Mesenteric fat pad (tissue), 1 donor: Measurements from ENCODE around the gene CAPS. TPM values are rescaled to one million over a fixed set of nuclear protein-coding genes. Genes with fewer than 3 reads are reported as not detected.

Experiments
- DNase-seq: peaks from one replicate; pipeline ENCODE4 v3.0.0-alpha.2; 2020; ENCODE audit warnings: low spot score
- total RNA-seq: library from RNA; stranded (reverse); fragmentation: NEBNext Ultra II Directional; extraction: Animal tissue kit (Norgen Biotek cat#: 25700); gene quantifications from one replicate; pipeline ENCODE4 v1.2.1, GENCODE V29; 2021
- donor health status: DM: yes; HTN: yes; CAD: no.

CAPS gene
- total RNA-seq, 1 donor from 2014 or later, result 4.4 TPM

DNA sequence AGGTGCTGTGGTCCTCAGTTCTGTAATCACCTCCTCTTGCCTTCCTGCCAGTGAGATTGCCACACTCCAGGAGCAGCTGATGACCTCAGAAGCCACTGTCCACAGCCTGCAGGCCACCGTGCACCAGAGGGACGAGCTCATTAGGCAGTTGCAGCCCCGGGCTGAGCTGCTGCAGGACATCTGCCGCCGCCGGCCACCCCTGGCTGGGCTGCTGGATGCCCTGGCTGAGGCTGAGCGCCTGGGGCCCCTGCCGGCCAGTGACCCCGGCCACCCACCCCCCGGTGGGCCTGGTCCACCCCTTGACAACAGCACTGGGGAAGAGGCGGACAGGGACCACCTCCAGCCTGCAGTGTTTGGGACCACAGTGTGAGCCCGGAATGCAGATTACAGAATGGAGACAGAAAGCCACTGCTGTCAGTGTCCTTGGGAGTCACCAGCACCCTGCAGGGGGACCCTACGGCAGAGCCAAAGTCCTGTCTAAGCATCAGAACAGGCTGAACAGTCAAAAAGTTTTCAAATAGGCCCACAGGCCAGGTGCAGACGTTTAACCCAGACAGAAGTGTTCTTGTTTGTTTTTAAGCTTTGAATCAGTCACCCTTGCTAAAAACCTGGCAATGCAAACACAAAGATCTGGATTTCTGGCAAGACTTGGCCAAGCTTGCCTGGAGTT, 5.1 kb upstream of the CAPS start:
- DNase-seq, result no peak

DNA sequence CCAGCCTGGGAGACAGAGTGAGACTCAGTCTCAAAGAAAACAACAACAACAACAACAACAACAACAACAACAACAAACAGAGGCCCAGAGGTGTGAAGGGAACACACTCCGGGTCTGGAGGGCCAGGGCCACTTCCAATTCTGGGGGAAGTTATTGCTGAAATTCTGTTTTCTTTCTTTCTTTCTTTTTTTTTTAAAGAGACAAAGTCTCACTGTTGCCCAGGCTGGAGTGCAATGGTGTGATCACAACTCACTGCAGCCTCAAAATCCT, 3.5 kb upstream of the CAPS start:
- no peak for DNase-seq

DNA sequence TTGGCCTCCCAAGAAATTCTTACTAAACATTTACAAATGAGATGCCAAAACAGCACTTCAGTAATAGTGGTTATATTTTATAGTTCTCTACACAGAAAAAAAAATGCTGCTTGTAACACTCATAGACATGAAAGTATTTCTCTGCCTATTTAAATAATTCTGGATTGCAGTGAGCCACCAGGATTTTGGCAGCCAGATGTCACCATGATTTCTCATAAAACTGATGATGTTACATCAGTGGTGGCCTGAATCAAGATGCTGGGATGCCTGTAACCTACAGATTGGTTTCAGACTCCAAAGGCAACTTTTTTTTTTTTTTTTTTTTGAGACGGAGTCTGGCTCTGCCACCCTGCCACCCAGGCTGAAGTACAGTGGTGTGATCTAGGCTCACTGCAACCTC, 2.7 kb upstream of the CAPS start:
- DNase-seq, result no peak

DNA sequence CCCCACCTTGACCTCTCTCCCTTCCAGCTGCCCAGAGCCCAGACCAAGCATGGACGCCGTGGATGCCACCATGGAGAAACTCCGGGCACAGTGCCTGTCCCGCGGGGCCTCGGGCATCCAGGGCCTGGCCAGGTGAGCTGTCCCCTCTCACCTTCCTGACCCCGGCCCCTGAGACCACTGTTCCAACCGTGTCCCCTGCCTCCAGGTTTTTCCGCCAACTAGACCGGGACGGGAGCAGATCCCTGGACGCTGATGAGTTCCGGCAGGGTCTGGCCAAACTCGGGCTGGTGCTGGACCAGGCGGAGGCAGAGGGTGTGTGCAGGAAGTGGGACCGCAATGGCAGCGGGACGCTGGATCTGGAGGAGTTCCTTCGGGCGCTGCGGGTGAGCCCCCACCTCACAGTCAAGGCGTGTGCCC, 312 bp downstream of the CAPS start:
- no peak for DNase-seq

DNA sequence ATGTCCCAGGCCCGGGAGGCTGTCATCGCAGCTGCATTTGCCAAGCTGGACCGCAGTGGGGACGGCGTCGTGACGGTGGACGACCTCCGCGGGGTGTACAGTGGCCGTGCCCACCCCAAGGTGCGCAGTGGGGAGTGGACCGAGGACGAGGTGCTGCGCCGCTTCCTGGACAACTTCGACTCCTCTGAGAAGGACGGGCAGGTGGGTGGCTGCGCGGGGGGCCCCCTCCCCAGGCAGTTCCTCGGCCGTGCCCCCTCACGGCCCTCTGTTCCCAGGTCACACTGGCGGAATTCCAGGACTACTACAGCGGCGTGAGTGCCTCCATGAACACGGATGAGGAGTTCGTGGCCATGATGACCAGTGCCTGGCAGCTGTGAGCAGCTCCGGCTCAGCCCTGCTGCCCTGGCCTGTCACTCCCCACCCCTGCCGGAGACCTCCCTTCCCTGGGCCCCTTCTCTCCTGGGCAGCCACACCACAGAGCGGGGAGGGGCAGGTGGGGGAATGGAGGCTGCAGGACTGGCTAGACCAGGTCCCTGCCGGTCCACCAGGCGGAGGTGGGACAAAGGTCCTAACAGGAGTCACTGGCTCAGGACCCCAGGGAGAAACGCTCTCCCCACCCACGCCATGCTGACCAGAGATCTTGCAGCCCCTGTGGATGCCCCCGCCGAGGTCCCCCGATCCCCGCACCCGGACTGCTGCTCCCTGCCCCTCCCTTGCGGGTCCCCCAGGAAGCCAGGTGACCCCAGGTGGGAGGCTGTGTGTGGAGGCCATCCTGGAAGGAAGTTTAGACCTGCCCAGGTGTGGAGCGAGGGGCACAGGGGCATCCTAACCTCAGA, 1.1 kb downstream of the CAPS start:
- no peak for DNase-seq

DNA sequence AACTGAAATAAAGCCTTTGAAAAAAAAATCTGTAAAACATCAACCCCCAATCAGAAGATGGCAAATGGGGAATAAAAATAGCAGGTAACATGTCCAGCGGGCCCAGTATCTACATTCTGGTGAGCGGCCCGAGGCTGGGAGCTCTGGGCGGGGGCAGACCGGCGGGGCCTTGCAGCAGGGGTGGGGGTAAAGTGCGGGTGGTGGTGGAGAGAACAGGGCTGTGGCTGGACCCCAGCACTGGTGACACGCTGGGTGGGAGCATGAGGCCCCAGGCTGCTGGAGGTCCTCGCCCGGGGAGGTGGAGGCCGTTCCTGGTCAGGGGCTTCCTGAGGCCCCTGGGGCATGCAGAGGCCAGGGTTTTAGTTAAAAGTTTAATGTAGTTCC, 1.7 kb downstream of the CAPS start:
- DNase-seq, result no peak

DNA sequence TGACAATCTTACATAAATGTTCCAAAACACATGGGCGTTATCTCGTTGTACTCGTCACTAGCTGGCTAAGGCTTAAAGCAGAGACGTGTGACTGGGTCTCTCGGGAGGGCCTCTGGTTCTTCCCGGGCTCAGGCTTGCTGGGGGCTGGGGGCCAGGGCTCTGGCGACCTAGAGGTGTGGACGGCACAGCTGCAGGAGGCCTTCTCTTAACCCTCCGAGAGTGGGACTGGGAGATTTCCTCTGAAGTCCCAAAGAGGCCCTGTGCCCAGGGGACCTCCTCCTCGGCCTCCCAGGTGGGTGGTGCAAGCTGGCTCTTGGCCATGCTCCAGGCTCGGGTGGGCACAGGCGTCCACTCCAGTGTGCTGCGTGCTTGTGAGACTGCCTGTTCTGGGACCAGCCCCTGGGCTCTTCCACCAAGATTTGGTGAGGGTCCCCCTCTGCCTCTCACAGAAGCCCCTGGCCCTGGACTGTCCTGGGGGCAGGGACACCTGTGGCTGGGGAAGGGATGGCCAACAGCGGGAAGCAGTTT, 2.2 kb downstream of the CAPS start:
- no peak for DNase-seq

DNA sequence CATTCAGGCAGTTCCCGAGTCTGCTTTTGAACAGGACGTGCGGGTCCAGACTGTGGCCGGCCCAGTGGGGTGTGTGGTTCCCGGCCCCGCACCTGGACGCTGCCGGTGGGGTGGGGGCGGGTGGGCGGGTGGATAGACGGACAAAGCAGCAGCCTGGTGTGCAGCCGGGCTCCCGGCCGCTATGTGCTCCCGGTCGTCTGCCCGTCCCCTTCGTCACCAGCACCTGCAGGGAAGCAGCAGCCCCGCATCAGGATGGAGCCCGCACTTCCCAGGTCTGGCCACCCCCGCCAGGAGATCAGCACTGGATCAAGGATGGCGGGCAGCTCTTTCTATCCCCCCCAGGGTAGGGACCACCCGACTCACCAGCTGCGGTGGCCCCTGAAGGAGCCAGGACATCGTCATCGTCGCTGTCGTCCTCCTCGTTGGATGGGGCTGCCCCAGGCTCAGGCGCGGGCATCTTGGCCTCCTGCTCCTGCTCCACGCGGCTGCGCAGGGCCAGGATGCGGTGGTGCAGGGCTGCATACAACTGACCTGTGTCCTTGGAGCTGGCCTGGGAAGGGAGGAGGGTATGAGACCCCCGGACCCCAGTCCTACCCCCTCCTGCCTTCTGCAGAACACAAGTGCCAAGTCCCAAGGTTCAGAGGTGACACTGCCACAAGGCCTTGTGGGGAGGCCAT, 3.5 kb downstream of the CAPS start:
- DNase-seq, result no peak

DNA sequence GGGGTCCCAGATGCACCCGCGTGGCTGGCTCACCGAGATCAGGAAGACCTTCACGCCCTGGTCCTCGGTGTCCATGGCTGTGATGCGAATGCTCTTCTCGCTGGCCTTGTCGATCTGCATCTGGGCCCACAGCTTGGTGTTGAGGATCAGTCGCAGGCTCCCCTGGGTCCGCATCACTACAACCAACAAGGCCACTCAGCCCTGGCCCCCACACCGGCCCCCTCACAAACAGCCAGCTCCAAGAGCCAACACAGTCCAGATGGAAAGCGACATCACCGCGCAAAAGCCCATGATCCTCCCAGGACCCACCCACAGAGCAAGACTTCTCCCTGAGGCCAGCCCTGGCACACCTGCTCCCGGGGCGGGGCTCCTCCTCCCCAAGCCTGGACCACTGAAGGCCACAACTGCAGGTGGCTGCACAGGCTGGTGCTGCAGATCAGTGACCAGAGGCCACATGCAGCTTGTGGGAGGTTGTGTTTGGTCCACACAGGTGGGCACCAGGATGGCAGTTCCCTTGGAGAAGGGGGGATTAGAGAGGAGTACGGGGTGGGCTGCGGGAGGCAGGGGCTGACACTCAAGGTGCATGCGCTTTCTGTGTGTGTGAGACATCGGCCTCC, 4.5 kb downstream of the CAPS start:
- no peak for DNase-seq

DNA sequence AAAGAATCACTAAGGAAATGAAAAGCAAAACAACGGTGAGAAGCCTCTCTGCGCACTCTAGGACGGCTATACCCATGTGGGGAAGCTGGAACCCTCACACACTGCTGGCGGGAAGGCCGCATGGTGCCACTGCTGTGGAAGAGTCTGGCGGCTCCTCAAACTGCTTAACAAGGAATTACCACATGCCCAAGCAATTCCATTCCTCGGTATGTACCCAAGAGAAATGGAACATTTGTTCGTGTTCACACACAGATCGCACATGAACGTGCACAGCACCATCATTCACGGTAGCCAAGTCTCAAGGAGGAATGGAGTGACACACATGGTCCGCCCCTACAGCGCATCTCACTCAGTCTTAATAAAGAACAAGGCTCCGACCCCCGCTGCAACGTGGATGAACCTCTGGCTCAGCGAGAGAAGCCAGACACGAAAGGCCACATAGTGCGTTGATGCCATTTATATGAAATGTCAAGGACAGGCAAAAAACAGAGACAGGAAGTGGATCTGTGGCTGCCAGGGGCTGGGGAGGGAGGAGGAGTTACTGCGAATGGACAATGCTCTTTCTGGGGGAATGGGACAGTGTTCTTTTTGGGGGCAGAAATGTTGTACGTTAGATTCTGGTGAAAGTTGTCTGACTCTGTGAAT, 7.6 kb downstream of the CAPS start:
- no peak for DNase-seq

DNA sequence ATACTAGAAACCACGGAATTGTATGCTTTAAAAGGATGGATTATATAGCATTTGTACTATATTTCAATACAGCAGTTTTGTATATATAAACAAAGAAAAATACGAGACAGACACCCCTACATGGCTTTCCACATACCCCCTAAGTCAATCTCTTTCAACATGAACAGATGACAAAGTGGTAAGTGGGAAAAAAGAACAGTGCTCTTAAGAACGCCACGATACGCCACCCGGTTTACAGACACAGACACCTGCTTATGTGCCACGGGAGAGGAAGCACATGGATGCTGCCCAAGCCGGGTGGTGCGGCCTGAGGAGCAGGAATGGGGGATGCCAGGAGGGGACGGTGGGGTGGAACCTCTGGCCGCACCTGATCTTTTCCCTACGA, 8.1 kb downstream of the CAPS start:
- no peak for DNase-seq

DNA sequence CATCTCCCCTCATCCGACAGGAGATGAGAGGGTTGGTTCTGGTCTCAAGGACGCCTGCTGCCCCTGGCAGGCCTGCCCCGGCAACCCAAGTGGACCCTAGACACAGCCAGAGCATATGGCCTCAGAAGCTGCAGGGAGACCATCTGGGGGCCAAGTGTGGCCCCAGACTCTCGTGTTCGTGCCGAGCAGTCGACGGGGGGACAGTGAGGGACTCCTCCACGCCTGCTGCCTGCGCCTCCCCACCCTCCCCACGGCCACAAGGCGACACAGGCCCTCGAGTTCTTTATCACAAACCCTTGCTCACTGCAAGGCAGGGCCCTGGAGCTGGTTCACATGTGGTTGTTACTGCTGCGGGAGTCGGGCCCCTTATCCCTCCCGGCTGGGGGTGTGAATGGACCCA, 9.3 kb downstream of the CAPS start:
- DNase-seq, result no peak

DNA sequence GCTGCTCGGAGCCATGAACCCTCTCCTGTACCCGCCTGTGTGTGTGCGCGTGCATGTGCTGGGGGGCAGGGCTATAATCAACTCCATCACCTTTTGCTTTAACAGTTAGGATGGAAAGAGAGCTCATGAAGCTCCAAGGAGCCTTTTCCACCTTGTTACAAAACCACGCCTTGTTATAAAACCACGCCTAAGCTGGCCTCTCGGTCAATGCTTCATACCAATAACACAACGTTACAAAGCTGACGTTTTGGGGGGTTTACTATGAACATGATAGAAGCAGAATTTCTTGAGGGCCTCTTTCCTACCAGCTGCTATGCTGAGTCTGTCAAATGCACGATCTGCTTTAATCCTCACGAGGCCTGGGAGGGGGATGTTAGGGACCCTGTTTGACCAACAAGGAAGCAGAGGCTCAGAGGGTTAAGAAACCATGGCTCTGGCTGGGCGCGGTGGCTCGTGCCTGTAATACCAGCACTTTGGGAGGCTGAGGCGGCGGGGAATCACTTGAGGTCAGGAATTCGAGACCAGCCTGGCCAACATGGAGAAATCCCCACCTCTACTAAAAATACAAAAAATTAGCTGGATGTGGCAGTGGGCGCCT, 11.9 kb downstream of the CAPS start:
- no peak for DNase-seq

DNA sequence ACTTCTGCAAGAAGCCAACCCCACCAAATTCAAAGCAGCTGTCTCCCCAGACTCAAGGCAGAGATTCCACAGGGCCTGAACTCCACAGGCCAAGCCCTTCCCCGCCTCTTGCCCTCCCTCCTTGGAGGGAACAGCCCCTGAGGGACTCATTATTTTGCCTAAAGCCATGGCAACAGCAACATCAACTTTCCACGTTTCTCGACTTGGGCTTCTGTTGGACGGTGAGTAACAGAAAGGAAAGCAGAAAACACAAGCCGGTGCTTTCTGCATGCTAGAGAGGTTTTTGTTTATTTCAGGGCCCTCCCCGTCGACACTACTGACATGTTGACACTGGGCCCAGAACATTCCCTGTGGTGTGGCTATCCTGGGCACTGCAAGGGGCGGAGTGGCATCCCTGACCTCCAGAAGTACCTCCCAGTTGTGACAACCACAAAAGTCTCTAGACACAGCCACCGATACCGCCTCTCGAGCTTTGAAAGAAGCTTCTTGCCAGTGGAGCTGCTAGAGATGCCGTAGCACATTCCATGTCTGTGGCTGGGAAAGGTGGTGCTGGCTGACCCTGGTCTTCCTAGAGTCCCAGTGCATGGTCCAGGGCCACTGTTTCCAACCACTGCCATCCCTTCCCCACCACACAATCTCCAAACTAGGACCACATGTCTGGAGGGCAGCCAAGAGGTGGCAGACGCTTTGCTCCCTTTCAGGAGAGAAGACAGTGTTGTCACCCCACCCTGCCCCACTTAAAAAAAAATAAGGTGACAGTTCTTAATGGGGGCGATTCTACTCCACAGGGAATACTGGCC, 12.8 kb downstream of the CAPS start:
- no peak for DNase-seq

DNA sequence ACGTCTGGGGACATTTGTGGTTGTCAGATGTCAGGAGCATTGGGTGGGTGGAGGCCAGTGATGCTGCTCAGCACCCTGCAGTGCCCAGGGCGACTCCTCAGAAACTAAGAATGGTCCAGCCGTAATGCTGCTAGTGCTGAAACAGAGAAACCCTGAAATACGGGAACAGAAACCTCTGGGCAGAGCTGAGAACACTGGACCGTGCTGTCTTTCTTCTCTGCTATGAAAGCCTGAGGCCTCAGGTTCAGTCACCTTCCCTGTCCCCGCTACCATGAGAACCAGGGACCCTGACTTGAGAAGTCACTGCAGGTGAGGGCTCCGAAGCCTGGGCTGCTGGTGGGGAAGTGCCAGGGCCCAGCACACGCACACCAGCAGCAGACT, 13.4 kb downstream of the CAPS start:
- no peak for DNase-seq

DNA sequence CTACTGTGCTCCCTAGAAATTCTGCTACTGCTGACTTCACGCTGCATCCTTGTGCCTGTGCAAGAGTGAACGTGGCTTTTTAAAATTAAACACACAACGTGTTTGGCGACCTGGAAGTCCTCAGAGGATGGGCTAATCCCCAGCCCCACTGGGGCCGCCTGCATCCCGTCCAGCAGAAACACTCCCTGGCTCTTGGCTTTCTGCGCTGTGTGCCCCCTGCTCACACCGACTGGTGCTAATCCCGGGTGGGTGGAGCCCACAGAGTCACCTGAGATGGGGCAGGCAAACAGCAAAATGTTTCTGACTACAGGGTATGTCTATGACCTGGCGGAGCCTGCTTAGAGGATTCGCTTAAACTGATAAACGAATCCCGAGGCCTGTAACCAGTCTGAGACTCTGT, 15.1 kb downstream of the CAPS start:
- DNase-seq, result no peak

DNA sequence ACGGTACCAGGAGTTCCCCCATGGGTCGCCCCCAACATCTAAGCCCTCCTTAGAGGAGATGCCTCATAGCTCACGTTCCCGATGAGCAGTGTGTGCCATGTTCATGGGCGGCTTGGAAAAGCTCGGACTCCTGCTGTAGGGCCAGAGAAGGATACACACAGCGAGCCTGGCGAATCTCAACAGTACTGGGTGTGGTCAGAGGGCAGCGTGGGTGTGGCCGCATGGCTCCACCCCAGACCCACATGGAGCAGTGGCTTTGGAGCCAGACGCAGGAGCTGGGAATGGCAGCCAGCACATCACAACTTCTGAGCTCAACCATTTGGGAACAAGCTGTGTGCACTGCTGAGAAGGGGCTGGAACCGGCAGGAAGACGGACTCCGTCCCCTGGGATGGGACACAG, 15.6 kb downstream of the CAPS start:
- no peak for DNase-seq

DNA sequence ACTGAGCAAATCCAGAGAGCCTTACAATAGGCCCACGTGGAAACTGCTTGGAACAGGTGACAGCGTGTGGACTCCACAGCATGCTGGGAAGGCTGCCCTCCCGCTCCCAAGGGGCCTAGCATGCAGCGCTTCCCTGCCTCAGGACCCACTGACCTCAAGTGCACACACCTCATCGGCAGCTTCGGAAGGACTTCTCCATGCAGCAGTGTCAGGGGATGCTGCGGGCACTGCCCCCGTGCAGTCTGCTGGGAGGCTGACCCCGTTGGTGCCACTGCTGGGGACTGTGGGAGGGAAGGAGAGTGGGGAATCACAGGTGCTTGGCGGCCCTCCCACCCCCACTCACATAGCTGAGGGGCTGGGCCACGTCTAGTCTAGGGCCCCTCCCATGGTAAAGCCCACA, 17.2 kb downstream of the CAPS start:
- DNase-seq, result no peak

DNA sequence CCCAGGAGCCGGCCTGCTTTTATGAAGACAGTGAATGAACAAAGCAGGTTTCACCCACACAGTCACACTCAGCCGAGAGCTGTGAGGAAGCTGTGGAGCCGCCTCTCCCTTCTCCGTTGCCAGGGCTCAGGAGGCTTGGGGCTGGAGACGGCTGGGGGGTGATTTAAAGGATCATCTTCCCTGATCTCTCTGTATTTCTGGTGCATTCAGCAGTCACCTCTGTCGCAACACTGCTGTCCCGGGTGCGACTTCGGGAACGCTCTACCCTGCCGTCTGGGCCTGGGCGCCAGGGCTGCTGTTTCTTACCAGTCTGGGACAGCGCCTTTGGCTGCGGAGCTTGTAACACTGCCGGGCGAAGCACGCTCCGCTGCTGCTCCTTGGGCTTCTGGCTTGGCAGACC, 18.1 kb downstream of the CAPS start:
- no peak for DNase-seq

DNA sequence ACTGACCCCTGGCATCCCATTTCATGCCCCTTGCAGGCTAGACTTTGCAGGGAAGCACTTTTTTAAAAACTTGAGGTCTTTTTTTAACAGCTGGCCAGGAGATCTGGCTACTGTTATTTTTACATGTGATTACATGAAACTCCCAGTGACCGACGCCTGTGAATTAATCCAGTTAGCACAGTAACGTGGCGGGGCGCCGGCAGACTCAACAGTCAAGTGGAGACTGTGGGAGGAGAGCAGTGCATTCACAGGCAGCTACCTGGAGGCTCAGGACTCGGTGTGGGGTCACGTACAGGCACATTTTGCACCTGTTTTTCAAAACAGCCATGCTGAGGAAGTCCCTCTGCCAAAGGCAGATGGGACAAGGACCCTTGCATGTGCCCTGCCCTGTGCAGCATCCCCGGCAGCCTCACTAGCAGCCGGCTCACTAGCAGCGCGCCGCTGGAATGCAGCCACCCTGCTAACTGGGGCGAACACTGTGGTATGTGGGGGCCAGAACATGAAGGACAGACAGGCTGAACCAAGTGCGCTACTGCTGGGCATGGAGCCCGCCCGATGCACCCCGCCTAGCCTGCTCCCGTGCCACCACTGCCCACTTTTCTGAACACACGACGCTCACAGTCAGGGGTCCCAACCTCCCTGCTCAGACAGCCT, 18.7 kb downstream of the CAPS start:
- no peak for DNase-seq
